Heart left ventricle (tissue), 16 donors: ENCODE measurements around the gene MEGF10. TPM values are rescaled to one million over a fixed set of nuclear protein-coding genes. Genes with fewer than 3 reads are reported as not detected.

ENCODE experiments used
- ATAC-seq, 4 donors: fragments of 200-7000 bp; cut with Tn5 transposase; one replicate each; pipeline ENCODE4 v1.9.1; 2020 to 2022; ENCODE audit warnings: moderate library complexity in 4 of 4, mild to moderate bottlenecking in 3 of 4, moderate number of reproducible peaks in 1 of 4
- DNase-seq, 5 donors: peaks; one replicate each; pipeline ENCODE4 v3.0.0-alpha.2; 2020
- H3K27ac ChIP-seq, 12 donors: fragments of 200-600 bp; sonication (generic) in 4 of 12; one replicate each; pipeline versions ENCODE4 v1.5.0 to v1.8.0; 2016 to 2022; ENCODE audit warnings: mild to moderate bottlenecking in 2 of 12
- H3K27me3 ChIP-seq, 9 donors: fragments of 200-600 bp; sonication (generic) in 2 of 9; one replicate each; pipeline versions ENCODE4 v1.5.1 to v1.8.0; 2016 to 2022; ENCODE audit warnings: mild to moderate bottlenecking in 3 of 9
- H3K36me3 ChIP-seq, 9 donors: fragments of 200-600 bp; sonication (generic) in 2 of 9; one replicate each; pipeline versions ENCODE4 v1.5.0 to v1.8.0; 2018 to 2022; ENCODE audit warnings: mild to moderate bottlenecking in 2 of 9
- H3K4me1 ChIP-seq, 12 donors: fragments of 200-600 bp; sonication (generic) in 4 of 12; one replicate each; pipeline versions ENCODE4 v1.5.0 to v1.8.0; 2016 to 2022; ENCODE audit warnings: mild to moderate bottlenecking in 3 of 12
- H3K4me3 ChIP-seq, 12 donors: fragments of 200-600 bp; sonication (generic) in 4 of 12; one replicate each; pipeline versions ENCODE4 v1.5.0 to v1.8.0; 2017 to 2022; ENCODE audit warnings: mild to moderate bottlenecking in 9 of 12, moderate library complexity in 4 of 12
- H3K9me3 ChIP-seq, 12 donors: fragments of 200-600 bp; sonication (generic) in 4 of 12; one replicate each; pipeline versions ENCODE4 v1.5.0 to v1.8.0; 2016 to 2022; ENCODE audit warnings: mild to moderate bottlenecking in 1 of 12
- POLR2A ChIP-seq, 2 donors: fragments of 450-650 bp; IDR thresholded peaks; one replicate each; pipeline ENCODE4 v1.6.1; 2017; ENCODE audit warnings: antibody characterized with exemption in 2 of 2, mild to moderate bottlenecking in 2 of 2, moderate library complexity in 2 of 2
- WGBS, 4 donors: extraction: QIAGEN DNeasy Blood & Tissue Kit in 2 of 4; methylation state at CpG; one replicate each; pipeline versions ENCODE4 v1.1.5 to v1.1.7; 2013 to 2018; 5-methylcytosine and 5-hydroxymethylcytosine counted together
- intact Hi-C, 10 donors: fragments of 100-400 bp; cut with DNase I; formaldehyde crosslinking; loops; one replicate each; pipeline versions ENCODE4 v1.11.1 to v1.14.2; 2022
- polyA plus RNA-seq, 2 donors: library from polyadenylated mRNA; stranded (reverse); fragments of 200-250 nt; gene quantifications; one replicate each; pipeline ENCODE4 v1.2.3, GENCODE V29; 2013
- total RNA-seq, 9 donors: library from RNA; depleted of rRNA in 2 of 9; stranded (reverse); fragments of >200 nt in 2 of 9; fragmentation: NEBNext Ultra II Directional in 3 of 9; extraction: Animal tissue kit (Norgen Biotek cat#: 25700) in 3 of 9; gene quantifications; one replicate each; pipeline versions ENCODE4 v1.1.0 to v1.2.4, GENCODE V29; 2016 to 2023
- TF ChIP-seq, protein P1 (sequence below), 12 donors: fragments of 200-600 bp; sonication (generic) in 4 of 12; IDR thresholded peaks; one replicate each; pipeline versions ENCODE4 v1.5.0 to v1.8.0; 2018 to 2022; ENCODE audit warnings: antibody characterized with exemption in 12 of 12, mild to moderate bottlenecking in 5 of 12
- donor health status: ischemic (EF 13 %, LVEDD 7.1; RV severe dilation, severe dysfunction).
- donor health status: healthy with polysubstance abuse.
- donor health status: DM: no; HTN: yes; CAD: no.
- donor health status: DM: no; HTN: no; CAD: no.
- donor health status: ischemic (EF 25% LVEDD 6.9; RV normal size, moderate dysfunction).
- donor health status: ischemic (EF 25% LVEDD 5.7; RV mildly dilated, moderate dysfunction).
- donor health status: healthy.
- donor health status: DM: yes; HTN: yes; CAD: no.
- donor health status: ischemic (EF 35%, LVEDD 5.7; RV mildly dilated, moderate dysfunction).
- donor health status: nonischemic (EF 11% LVEDD 7.7; RV severe dilation, severe dysfunction).
- donor health status: DM: yes; HTN: yes; CAD: no.
- donor health status: PGD.
- donor health status: ischemic (EF 29% LVEDD 5.4; RV normal size, mild dysfunction).
- donor health status: nonischemic (EF 23%, LVEDD 6.1; RV moderate dilation, normal function).

Gene MEGF10
- total and polyA plus RNA-seq, 11 donors = 0.04 to 1.3 (median 0.32) TPM

DNA sequence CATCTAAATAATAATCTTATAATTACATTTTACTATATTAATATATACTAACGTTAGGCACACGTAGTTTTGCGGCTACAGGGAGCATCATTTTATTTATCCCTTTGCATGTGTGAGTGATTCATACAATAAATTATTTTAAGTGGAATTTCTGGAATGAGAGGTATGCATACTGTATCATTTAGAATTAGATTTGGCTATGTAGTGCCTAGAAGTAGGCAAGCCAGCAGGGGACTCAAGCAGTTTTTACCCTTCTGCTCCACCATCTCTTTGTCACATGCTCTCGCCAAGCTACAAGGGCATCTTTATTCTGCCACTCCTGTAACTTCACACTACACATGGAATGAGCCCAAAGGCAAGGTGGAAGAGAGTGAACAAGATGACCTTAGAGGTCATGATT is 60.8 kb downstream of the MEGF10 start:
- Histone ChIP-seq H3K4me1 (no peaks in the 10 kb centered on the region), H3K27me3 (no peaks in the 10 kb centered on the region), H3K36me3 (no peaks in the 10 kb centered on the region), H3K4me3 (no peak overlapping the region), H3K9me3 (peaks cover 0 to 2% (median 0%) of the 10 kb centered on the region in 12 donors), H3K27ac (no peak overlapping the region)
- intact Hi-C loops = no loop called here
- ATAC-seq = no peak
- TF ChIP-seq, protein P1, sequence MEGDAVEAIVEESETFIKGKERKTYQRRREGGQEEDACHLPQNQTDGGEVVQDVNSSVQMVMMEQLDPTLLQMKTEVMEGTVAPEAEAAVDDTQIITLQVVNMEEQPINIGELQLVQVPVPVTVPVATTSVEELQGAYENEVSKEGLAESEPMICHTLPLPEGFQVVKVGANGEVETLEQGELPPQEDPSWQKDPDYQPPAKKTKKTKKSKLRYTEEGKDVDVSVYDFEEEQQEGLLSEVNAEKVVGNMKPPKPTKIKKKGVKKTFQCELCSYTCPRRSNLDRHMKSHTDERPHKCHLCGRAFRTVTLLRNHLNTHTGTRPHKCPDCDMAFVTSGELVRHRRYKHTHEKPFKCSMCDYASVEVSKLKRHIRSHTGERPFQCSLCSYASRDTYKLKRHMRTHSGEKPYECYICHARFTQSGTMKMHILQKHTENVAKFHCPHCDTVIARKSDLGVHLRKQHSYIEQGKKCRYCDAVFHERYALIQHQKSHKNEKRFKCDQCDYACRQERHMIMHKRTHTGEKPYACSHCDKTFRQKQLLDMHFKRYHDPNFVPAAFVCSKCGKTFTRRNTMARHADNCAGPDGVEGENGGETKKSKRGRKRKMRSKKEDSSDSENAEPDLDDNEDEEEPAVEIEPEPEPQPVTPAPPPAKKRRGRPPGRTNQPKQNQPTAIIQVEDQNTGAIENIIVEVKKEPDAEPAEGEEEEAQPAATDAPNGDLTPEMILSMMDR (IDR thresholded peaks at IDR 0.05) = no peak
- TF ChIP-seq POLR2A (IDR thresholded peaks at IDR 0.05) = no peak
- 84 to 90% (median 87%) methylated on average over 4 of the region's 4 CpGs for WGBS, 4 donors
- DNase-seq = no peak

DNA sequence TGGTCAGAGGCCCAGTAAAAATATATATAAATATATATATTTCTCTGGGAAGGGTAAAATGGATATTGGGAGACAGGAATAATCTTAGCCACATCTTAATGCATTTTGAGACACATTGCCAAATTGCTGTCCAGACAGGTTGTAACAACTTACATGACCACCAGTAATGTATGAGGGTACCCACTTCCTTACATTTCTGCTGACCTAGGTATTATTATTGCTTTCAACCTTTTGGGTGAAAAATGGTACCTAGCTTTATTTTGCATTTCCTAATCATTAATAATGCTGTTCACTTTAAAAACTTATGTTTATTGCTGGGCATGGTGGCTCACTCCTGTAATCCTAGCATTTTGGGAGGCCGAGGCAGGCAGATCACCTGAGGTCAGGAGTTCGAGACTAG is 61.5 kb downstream of the MEGF10 start:
- TF ChIP-seq, protein P1 (IDR thresholded peaks at IDR 0.05) = no peak
- TF ChIP-seq POLR2A (IDR thresholded peaks at IDR 0.05) = no peak
- Histone ChIP-seq H3K4me1 (no peaks in the 10 kb centered on the region), H3K36me3 (no peaks in the 10 kb centered on the region), H3K27ac (no peak overlapping the region), H3K9me3 (no peaks in the 10 kb centered on the region), H3K27me3 (no peaks in the 10 kb centered on the region), H3K4me3 (no peak overlapping the region)
- WGBS, 4 donors = 91 to 100% (median 96%) methylated on average over 2 of the region's 2 CpGs
- ATAC-seq (no peak), DNase-seq (no peak)
- intact Hi-C loops = no loop called here

DNA sequence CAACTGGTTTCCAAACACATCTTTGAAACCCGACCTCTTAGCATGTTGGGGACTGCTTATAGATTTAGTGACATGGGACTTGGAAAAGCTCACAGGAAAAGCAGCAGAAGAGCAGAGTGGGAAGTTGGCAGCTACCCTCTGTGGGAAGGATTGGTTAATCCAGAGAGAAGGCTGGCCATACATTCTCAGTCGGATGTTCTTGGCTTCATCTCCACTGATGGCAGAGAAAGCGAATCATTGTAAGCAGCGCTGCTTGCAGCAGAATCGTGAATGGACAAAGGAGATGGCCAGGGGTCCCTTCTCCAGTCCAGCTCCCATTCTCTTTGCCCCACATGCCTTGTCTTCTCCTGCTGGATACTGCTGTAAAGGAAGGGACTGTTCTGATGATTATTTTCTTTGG is 62.7 kb downstream of the MEGF10 start:
- 72 to 81% (median 76%) methylated on average over 5 of the region's 5 CpGs for WGBS, 4 donors
- TF ChIP-seq, protein P1 (IDR thresholded peaks at IDR 0.05) = no peak
- no peak for TF ChIP-seq POLR2A (IDR thresholded peaks at IDR 0.05)
- DNase-seq (no peak), ATAC-seq (no peak)
- Histone ChIP-seq H3K4me1 (no peaks in the 10 kb centered on the region), H3K27me3 (no peaks in the 10 kb centered on the region), H3K36me3 (no peaks in the 10 kb centered on the region), H3K4me3 (no peak overlapping the region), H3K27ac (no peak overlapping the region), H3K9me3 (no peaks in the 10 kb centered on the region)
- intact Hi-C loops = no loop called here

DNA sequence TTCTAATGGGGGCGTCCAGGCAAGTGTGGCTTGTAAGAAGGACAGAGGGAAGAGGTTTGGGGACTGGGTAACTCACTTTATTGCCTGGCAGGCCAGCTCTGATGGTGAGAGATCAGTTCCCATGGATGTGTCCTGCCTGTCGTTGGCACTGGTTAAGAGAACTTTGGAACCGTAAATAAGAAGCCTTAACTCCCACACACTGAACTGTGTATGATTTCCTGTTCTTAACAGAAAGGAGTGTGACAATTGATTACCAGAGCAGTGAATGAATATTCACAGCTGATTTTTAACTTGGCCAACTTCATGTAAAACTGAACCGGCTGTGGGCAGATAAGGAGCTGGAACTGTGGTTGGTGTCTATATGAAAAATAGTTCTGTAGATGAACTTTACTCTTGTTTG is 63.2 kb downstream of the MEGF10 start:
- H3K9me3 ChIP-seq = no peaks in the 10 kb centered on the region
- DNase-seq (no peak), ATAC-seq (no peak)
- H3K4me1 ChIP-seq = no peaks in the 10 kb centered on the region
- intact Hi-C loops = no loop called here
- H3K27me3 ChIP-seq = no peaks in the 10 kb centered on the region
- WGBS, 4 donors = 42 to 66% (median 54%) methylated on average over 4 of the region's 4 CpGs
- no peak overlapping the region for H3K4me3 ChIP-seq
- TF ChIP-seq POLR2A (IDR thresholded peaks at IDR 0.05) = no peak
- TF ChIP-seq, protein P1 (IDR thresholded peaks at IDR 0.05) = no peak
- H3K27ac ChIP-seq = no peak overlapping the region
- H3K36me3 ChIP-seq = no peaks in the 10 kb centered on the region
